Vagina (tissue), 2 donors: ENCODE measurements around the gene PLGRKT. TPM values are rescaled to one million over a fixed set of nuclear protein-coding genes. Genes with fewer than 3 reads are reported as not detected.

Experiments used
- DNase-seq, 2 donors: peaks; one replicate each; pipeline ENCODE4 v3.0.0-alpha.2; 2017; ENCODE audit errors: extremely low spot score in 2 of 2
- H3K27ac ChIP-seq: fragments of 200-600 bp; sonication (generic); one replicate; pipeline ENCODE4 v1.5.1; 2019
- H3K27me3 ChIP-seq: fragments of 200-600 bp; sonication (generic); one replicate; pipeline ENCODE4 v1.5.1; 2019
- H3K36me3 ChIP-seq, 2 donors: fragments of 200-600 bp; sonication (generic); one replicate each; pipeline ENCODE4 v1.5.1; 2017 to 2019
- H3K4me1 ChIP-seq: fragments of 200-600 bp; sonication (generic); one replicate; pipeline ENCODE4 v1.5.1; 2019
- H3K4me3 ChIP-seq, 2 donors: fragments of 200-600 bp; sonication (generic); 1 replicate in 1 of 2; 2 replicates in 1 of 2; pipeline ENCODE4 v1.5.1; 2016 to 2019
- H3K9me3 ChIP-seq: fragments of 200-600 bp; sonication (generic); one replicate; pipeline ENCODE4 v1.5.1; 2019
- CTCF ChIP-seq, 3 experiments: fragments of 450-650 bp in 2 of 3; fragments of 200-600 bp in 1 of 3; sonication (generic) in 1 of 3; IDR thresholded peaks; one replicate each; pipeline ENCODE4 v1.5.1; 2017 to 2019; ENCODE audit warnings: antibody characterized with exemption in 3 of 3, mild to moderate bottlenecking in 2 of 3, moderate library complexity in 2 of 3
- POLR2A ChIP-seq, 2 donors: fragments of 450-650 bp; IDR thresholded peaks; one replicate each; pipeline ENCODE4 v1.6.1; 2017; ENCODE audit warnings: antibody characterized with exemption in 2 of 2, mild to moderate bottlenecking in 2 of 2, moderate library complexity in 2 of 2
- POLR2AphosphoS5 ChIP-seq, 2 donors: sonication (generic); formaldehyde crosslinking; IDR thresholded peaks; one replicate each; pipeline ENCODE4 v1.9.0; 2017; ENCODE audit warnings: antibody characterized with exemption in 2 of 2, mild to moderate bottlenecking in 2 of 2, low read depth in 1 of 2; ENCODE audit not compliant: insufficient read depth in 1 of 2
- intact Hi-C: fragments of 100-400 bp; cut with DNase I; formaldehyde crosslinking; loops from one replicate; pipeline ENCODE4 v1.15.1; 2023
- total RNA-seq: library from RNA; depleted of rRNA; stranded (reverse); fragments of >200 nt; gene quantifications from one replicate; pipeline ENCODE4 v1.2.3, GENCODE V29; 2016

The PLGRKT gene
- total RNA-seq, 1 donor from 2014 or later: 10.1 TPM

GRCh38 chr9:5427005-5427404 is 10.7 kb downstream of the PLGRKT start:
- TF ChIP-seq CTCF (IDR thresholded peaks at IDR 0.05) (no peak), POLR2A (IDR thresholded peaks at IDR 0.05) (no peak), POLR2AphosphoS5 (IDR thresholded peaks at IDR 0.05; ENCODE audit: insufficient read depth in 1 of 2, low read depth in 1 of 2) (no peak)
- no peaks in the 10 kb centered on the region for H3K4me1 ChIP-seq
- no peak overlapping the region for H3K4me3 ChIP-seq
- intact Hi-C loops: no loop called here
- no peaks in the 10 kb centered on the region for H3K27me3 ChIP-seq
- no peaks in the 10 kb centered on the region for H3K9me3 ChIP-seq
- no peak for DNase-seq
- no peaks in the 10 kb centered on the region for H3K36me3 ChIP-seq
- H3K27ac ChIP-seq: no peak overlapping the region

GRCh38 chr9:5425006-5425628 is 12.6 kb downstream of the PLGRKT start:
- TF ChIP-seq CTCF (IDR thresholded peaks at IDR 0.05) (peak in 1 of 3 experiments; percentile 27), POLR2A (IDR thresholded peaks at IDR 0.05) (no peak)
- intact Hi-C loops: no loop called here
- no peaks in the 10 kb centered on the region for H3K27me3 ChIP-seq

GRCh38 chr9:5422276-5422675 is 15.4 kb downstream of the PLGRKT start:
- TF ChIP-seq CTCF (IDR thresholded peaks at IDR 0.05) (no peak), POLR2AphosphoS5 (IDR thresholded peaks at IDR 0.05; ENCODE audit: insufficient read depth in 1 of 2, low read depth in 1 of 2) (no peak), POLR2A (IDR thresholded peaks at IDR 0.05) (no peak)
- Histone ChIP-seq H3K27me3 (no peaks in the 10 kb centered on the region), H3K4me1 (no peaks in the 10 kb centered on the region), H3K4me3 (no peak overlapping the region), H3K27ac (no peak overlapping the region), H3K9me3 (no peaks in the 10 kb centered on the region), H3K36me3 (no peaks in the 10 kb centered on the region)
- DNase-seq: no peak
- intact Hi-C loops: no loop called here

More at GRCh38 chr9:5425006-5425628, 12.6 kb downstream of the PLGRKT start:
- Histone ChIP-seq H3K27ac (no peak overlapping the region), H3K4me3 (no peak overlapping the region), H3K9me3 (no peaks in the 10 kb centered on the region), H3K36me3 (no peaks in the 10 kb centered on the region), H3K4me1 (no peaks in the 10 kb centered on the region)
- no peak for DNase-seq

GRCh38 chr9:5421163-5421562 is 16.6 kb downstream of the PLGRKT start:
- Histone ChIP-seq H3K36me3 (no peaks in the 10 kb centered on the region), H3K27me3 (no peaks in the 10 kb centered on the region), H3K9me3 (no peaks in the 10 kb centered on the region), H3K27ac (no peak overlapping the region), H3K4me3 (no peak overlapping the region), H3K4me1 (no peaks in the 10 kb centered on the region)
- DNase-seq: no peak
- TF ChIP-seq POLR2A (IDR thresholded peaks at IDR 0.05) (no peak), POLR2AphosphoS5 (IDR thresholded peaks at IDR 0.05; ENCODE audit: insufficient read depth in 1 of 2, low read depth in 1 of 2) (no peak)
- intact Hi-C loops: no loop called here

GRCh38 chr9:5419987-5420386 is 17.7 kb downstream of the PLGRKT start:
- Histone ChIP-seq H3K27me3 (no peaks in the 10 kb centered on the region), H3K9me3 (no peaks in the 10 kb centered on the region), H3K27ac (no peak overlapping the region), H3K4me1 (no peaks in the 10 kb centered on the region), H3K36me3 (no peaks in the 10 kb centered on the region), H3K4me3 (no peak overlapping the region)
- no peak for DNase-seq
- intact Hi-C loops: no loop called here
- TF ChIP-seq CTCF (IDR thresholded peaks at IDR 0.05): no peak
- TF ChIP-seq POLR2AphosphoS5 (IDR thresholded peaks at IDR 0.05; ENCODE audit: insufficient read depth in 1 of 2, low read depth in 1 of 2): no peak
- no peak for TF ChIP-seq POLR2A (IDR thresholded peaks at IDR 0.05)
